ENCODE results near the gene HOXC10.

Gene HOXC10

DNA sequence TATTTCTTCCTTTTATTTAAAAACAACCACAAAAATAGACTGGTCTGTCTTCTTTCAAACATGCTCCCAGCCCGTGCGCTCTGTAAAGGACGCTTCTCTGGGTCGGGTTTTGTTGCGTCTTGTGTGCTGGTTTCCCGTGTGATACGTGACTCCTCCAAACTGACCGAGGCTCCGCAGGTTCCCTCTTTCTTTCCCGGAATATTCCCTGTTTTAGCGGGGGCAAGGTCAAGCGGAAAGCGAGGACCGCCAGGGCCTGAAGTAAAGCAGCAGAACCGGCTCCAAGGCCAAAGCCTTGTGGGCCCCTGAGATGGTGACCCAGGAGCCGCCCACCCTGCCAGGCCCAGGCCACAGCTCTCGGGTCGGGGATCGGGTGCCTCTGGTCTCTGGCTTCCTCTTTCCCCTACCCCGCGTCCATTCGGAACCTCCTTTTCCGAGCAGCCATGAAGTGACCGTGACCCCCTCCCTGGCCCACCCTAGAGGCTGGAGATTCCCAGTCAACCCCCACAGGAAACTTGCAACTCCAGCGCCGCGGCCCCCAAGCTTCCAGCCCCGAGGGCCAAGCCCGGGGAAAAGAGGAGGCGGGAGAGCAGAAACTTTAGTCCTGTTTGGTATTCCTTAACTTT lies 885 bp upstream of the HOXC10 start:
- Histone ChIP-seq H3K9ac (ENCODE audit: low read depth, low read length) (no peak overlapping the region), H3K27ac (ENCODE audit: low read length) (no peak overlapping the region), H3K36me3 (ENCODE audit: insufficient read depth, low read depth, low read length) (no peaks in the 10 kb centered on the region), H3K4me1 (ENCODE audit: insufficient read depth, low read length) (no peaks in the 10 kb centered on the region), H3K9me3 (ENCODE audit: insufficient read depth, low read depth, low read length) (peaks cover 15% of the 10 kb centered on the region; the same call in 1 of the 2 replicates), H3K27me3 (ENCODE audit: insufficient read depth, low read length) (peaks cover 100% of the 10 kb centered on the region), H3K4me3 (ENCODE audit: low read length) (no peak overlapping the region)

DNA sequence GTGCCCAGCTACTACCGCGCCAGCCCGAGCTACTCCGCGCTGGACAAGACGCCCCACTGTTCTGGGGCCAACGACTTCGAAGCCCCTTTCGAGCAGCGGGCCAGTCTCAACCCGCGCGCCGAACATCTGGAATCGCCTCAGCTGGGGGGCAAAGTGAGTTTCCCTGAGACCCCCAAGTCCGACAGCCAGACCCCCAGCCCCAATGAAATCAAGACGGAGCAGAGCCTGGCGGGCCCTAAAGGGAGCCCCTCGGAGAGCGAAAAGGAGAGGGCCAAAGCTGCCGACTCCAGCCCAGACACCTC lies 697 bp downstream of the HOXC10 start:
- Histone ChIP-seq H3K9ac (ENCODE audit: low read depth, low read length) (no peak overlapping the region), H3K4me3 (ENCODE audit: low read length) (no peak overlapping the region), H3K27me3 (ENCODE audit: insufficient read depth, low read length) (peaks cover 100% of the 10 kb centered on the region), H3K36me3 (ENCODE audit: insufficient read depth, low read depth, low read length) (no peaks in the 10 kb centered on the region), H3K27ac (ENCODE audit: low read length) (no peak overlapping the region), H3K9me3 (ENCODE audit: insufficient read depth, low read depth, low read length) (peaks cover 15% of the 10 kb centered on the region; the same call in 1 of the 2 replicates), H3K4me1 (ENCODE audit: insufficient read depth, low read length) (no peaks in the 10 kb centered on the region)

DNA sequence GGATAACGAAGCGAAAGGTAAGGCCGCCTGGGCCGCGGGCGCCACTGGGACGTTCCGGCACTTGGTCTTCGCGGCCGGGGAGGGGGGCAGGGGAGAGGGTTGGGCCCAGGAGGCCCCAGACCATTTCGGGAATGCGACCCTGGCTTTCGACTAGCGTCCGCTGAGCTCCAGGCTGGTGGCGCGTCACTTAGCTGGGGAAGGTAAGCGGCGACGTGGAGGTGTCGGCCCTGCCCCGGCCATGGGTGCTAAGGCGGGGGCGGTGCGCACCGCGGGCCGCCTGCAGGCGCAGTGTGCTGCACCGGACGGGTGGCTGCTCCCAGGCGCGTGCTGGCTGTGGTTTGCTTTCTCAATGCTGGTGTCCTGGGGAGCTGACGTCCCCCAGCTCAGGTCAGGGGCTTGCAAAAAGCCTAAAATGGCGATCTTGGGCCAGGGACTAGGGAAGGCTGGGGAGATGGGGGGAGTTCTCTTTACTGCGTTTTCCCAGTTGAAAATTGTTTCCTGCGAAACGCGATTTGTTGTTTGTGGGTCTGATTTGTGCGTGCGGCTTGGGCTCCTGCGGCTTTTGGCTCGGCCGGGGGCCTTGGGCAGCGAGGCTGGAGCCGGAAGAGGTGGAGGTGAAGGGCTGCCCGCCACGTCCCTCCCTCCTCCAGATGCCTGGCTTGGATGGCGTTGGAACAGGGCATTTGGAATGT lies 1.2 kb downstream of the HOXC10 start:
- H3K9ac ChIP-seq (ENCODE audit: low read depth, low read length), result no peak overlapping the region
- H3K9me3 ChIP-seq (ENCODE audit: insufficient read depth, low read depth, low read length), result peaks cover 15% of the 10 kb centered on the region; the same call in 1 of the 2 replicates
- no peaks in the 10 kb centered on the region for H3K36me3 ChIP-seq (ENCODE audit: insufficient read depth, low read depth, low read length)
- peaks cover 100% of the 10 kb centered on the region for H3K27me3 ChIP-seq (ENCODE audit: insufficient read depth, low read length)
- H3K4me3 ChIP-seq (ENCODE audit: low read length), result no peak overlapping the region
- no peak overlapping the region for H3K27ac ChIP-seq (ENCODE audit: low read length)
- no peaks in the 10 kb centered on the region for H3K4me1 ChIP-seq (ENCODE audit: insufficient read depth, low read length)

DNA sequence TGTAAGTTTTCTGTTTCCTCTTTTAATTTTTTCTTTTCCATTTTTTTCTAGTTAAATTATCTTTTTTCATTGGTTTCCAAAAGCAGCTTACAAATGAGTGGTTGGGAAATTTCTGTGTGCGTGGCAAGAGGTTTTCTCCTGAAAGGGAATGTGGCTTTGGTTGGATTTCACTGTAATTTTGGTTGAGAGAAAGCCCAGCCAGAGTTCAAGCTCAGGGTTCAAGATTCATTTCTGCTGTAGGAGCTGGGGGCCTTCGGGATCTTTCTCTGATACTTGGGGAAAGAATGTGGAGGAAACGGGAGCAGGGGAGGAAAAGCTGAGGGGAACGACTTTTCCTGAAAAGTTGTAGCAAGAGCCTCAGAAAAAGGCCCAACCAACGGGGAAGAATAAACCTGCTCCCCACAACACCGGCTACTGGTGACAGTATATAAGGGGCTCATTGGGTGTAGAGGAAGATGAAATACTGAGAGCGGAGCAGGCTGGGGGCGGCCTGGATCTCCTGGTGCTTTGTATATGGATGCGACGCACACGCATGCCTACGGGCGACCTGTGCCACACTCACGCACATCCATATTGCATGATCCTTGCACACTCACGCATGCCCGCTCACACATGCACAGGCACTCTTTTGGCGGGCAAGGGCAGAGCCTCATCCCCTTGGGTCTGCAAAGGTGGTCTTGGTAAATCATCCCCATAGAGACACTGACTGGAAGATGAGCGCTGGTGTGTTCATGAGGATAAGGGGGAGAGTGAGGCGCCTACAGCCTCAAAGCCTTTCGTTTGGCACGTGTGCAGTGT lies 1.9 kb downstream of the HOXC10 start:
- Histone ChIP-seq H3K4me3 (ENCODE audit: low read length) (no peak overlapping the region), H3K4me1 (ENCODE audit: insufficient read depth, low read length) (no peaks in the 10 kb centered on the region), H3K9me3 (ENCODE audit: insufficient read depth, low read depth, low read length) (peaks cover 15% of the 10 kb centered on the region; the same call in 1 of the 2 replicates), H3K27me3 (ENCODE audit: insufficient read depth, low read length) (peaks cover 100% of the 10 kb centered on the region), H3K27ac (ENCODE audit: low read length) (no peak overlapping the region), H3K9ac (ENCODE audit: low read depth, low read length) (no peak overlapping the region), H3K36me3 (ENCODE audit: insufficient read depth, low read depth, low read length) (no peaks in the 10 kb centered on the region)

DNA sequence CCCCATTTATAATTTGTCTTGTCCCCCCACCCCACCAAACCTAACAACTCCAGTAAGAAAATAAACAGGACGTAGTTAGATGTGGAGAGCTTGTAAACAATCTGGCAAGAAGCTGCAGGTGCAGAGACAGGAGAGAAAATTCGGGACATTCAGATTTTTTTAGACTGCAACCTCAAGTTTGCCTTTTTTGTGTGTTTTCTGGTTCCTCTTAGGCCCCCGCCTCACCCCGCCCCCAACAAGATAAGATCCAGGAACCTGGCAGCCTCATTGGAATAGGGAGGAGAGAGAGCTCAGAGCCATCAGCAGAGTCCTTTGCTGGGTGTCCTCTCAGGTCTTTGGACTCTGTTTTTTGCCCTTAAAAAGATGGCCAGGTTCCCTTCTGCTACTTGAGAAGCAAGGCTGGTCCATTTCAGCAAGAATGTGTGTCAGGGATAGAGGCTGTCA lies 2.9 kb downstream of the HOXC10 start:
- peaks cover 100% of the 10 kb centered on the region for H3K27me3 ChIP-seq (ENCODE audit: insufficient read depth, low read length)
- H3K4me1 ChIP-seq (ENCODE audit: insufficient read depth, low read length), result no peaks in the 10 kb centered on the region
- H3K36me3 ChIP-seq (ENCODE audit: insufficient read depth, low read depth, low read length), result no peaks in the 10 kb centered on the region
- no peak overlapping the region for H3K9ac ChIP-seq (ENCODE audit: low read depth, low read length)
- peaks cover 15% of the 10 kb centered on the region; the same call in 1 of the 2 replicates for H3K9me3 ChIP-seq (ENCODE audit: insufficient read depth, low read depth, low read length)
- no peak overlapping the region for H3K4me3 ChIP-seq (ENCODE audit: low read length)
- no peak overlapping the region for H3K27ac ChIP-seq (ENCODE audit: low read length)

DNA sequence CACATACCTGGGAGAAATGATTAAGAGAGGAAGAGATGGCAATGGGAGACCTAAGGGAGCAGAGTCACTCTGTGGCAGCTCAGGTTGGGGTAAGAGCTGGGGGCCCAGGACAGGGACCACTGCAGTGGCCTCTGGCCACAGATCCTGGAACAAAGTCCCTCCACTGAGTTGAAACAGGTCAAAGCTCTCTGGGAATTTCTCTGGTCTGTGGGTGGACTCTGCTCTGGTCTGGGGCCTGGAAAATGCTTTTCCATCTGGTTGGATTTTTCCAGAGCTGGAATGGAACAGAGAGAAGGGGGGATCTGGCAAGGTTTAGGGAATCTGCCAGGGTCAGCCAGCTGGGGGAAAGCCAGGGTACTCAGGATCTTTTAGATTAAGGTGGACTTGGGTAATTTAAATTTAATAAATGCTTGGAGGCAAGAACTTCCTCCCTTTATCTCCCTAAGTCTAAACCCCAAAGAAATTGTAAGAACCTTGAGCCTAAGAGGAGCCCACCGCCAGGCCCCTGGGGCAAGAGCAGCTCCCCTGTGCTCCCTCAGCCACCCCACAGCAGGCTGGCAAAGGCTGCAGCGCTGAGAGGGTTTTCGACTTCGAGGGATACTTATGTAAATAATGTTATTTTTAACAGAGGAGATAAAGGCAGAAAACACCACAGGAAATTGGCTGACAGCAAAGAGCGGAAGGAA lies 3.7 kb downstream of the HOXC10 start:
- no peaks in the 10 kb centered on the region for H3K36me3 ChIP-seq (ENCODE audit: insufficient read depth, low read depth, low read length)
- no peaks in the 10 kb centered on the region for H3K4me1 ChIP-seq (ENCODE audit: insufficient read depth, low read length)
- no peak overlapping the region for H3K9ac ChIP-seq (ENCODE audit: low read depth, low read length)
- H3K27me3 ChIP-seq (ENCODE audit: insufficient read depth, low read length), result peaks cover 100% of the 10 kb centered on the region
- H3K4me3 ChIP-seq (ENCODE audit: low read length), result no peak overlapping the region
- no peak overlapping the region for H3K27ac ChIP-seq (ENCODE audit: low read length)
- peaks cover 12% of the 10 kb centered on the region; the same call in 1 of the 2 replicates for H3K9me3 ChIP-seq (ENCODE audit: insufficient read depth, low read depth, low read length)

DNA sequence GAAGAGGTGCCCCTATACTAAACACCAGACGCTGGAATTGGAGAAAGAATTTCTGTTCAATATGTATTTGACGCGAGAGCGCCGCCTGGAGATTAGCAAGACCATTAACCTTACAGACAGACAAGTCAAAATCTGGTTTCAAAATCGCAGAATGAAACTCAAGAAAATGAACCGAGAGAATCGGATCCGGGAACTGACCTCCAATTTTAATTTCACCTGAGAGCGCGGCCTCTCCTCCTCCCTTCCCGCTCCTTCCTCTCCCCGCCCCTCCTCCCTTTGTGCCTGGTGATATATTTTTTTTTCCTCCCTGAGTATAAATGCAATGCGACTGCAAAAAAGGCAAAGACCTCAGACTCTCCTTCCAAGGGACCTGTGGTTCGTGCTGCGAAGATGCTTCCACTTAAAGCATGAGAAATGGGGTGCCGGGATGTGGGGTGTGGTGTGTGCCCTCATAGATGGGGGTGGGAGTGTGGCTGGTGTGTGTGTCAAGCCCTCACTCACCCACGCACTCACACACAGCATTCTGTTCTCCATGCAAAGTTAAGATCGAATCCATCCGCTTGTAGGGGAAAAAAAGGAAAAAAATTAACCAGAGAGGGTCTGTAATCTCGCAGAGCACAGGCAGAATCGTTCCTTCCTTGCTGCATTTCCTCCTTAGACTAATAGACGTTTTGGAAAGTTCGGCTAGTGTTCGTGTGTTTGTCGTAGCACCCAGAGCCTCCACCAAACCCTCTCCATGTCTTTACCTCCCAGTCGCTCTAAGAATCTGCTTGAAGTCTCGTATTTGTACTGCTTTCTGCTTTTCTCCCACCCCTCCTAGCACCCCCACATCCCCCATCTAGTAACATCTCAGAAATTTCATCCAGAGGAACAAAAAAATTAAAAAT lies 4.5 kb downstream of the HOXC10 start:
- no peaks in the 10 kb centered on the region for H3K4me1 ChIP-seq (ENCODE audit: insufficient read depth, low read length)
- peaks cover 12% of the 10 kb centered on the region; the same call in 1 of the 2 replicates for H3K9me3 ChIP-seq (ENCODE audit: insufficient read depth, low read depth, low read length)
- no peak overlapping the region for H3K9ac ChIP-seq (ENCODE audit: low read depth, low read length)
- H3K27me3 ChIP-seq (ENCODE audit: insufficient read depth, low read length), result peaks cover 100% of the 10 kb centered on the region
- H3K36me3 ChIP-seq (ENCODE audit: insufficient read depth, low read depth, low read length), result no peaks in the 10 kb centered on the region
- H3K4me3 ChIP-seq (ENCODE audit: low read length), result no peak overlapping the region
- no peak overlapping the region for H3K27ac ChIP-seq (ENCODE audit: low read length)

DNA sequence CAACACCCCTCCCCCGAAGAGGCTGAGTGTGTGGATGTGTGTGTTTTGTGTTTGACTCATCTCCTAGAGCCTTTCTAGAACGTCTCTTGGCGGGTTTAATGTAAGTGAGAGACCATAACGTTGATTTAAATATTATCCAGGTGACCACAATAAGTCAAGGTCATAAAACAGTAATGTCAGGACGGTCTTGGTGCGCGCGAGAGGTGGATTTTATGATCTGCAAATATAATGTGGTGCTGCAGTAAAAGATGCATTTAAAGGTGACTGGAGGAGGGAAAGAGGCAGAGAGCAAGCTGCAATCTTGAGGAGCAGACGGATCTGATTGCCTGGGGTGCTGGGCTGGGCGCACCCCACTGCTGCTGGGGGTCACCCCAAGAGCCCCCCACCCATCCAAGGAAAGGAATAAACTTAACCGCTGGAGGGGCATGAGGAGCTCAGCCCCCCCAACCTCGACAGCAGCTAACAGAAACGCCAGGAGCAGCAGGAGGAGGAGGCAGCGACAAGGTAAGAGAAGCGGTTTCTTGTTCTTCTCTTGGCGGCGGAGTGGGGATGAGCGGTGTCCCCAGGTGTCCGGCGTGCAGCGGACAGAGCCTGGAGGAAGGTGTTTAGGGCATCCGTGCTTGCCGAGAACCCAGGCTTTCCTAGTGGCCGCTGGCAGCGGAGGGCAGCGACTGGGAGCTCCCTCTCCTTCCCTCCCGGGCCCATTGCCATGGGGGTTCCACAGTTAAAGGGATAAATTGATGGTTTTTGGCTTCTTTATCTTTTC lies 5.5 kb downstream of the HOXC10 start:
- H3K9ac ChIP-seq (ENCODE audit: low read depth, low read length), result no peak overlapping the region
- H3K27me3 ChIP-seq (ENCODE audit: insufficient read depth, low read length), result peaks cover 100% of the 10 kb centered on the region
- no peak overlapping the region for H3K4me3 ChIP-seq (ENCODE audit: low read length)
- H3K27ac ChIP-seq (ENCODE audit: low read length), result no peak overlapping the region
- no peaks in the 10 kb centered on the region for H3K4me1 ChIP-seq (ENCODE audit: insufficient read depth, low read length)
- H3K9me3 ChIP-seq (ENCODE audit: insufficient read depth, low read depth, low read length), result peaks cover 6% of the 10 kb centered on the region; the same call in 1 of the 2 replicates
- H3K36me3 ChIP-seq (ENCODE audit: insufficient read depth, low read depth, low read length), result no peaks in the 10 kb centered on the region

DNA sequence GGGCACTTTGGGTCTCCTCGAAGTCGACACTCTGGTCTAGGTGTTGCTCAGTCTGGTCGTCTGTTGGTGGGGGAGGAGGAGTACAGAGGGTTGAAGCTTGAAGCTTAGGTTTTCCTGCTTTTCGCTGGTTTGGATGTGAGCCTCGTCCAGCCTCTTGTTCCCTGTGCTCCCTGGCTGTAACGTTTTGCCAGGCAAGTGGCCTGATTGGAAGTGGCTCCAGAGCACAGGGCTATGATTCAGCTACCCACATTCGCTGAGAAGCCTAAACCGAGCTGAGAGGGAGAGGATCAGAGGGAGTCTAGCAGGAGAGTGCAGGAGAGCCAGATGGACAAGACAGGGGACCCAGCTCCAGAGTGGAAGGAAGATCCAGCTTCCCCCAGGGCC lies 6.1 kb downstream of the HOXC10 start:
- peaks cover under 1% of the 10 kb centered on the region; the same call in 1 of the 2 replicates for H3K4me1 ChIP-seq (ENCODE audit: insufficient read depth, low read length)
- H3K27ac ChIP-seq (ENCODE audit: low read length), result no peak overlapping the region
- no peak overlapping the region for H3K9ac ChIP-seq (ENCODE audit: low read depth, low read length)
- H3K9me3 ChIP-seq (ENCODE audit: insufficient read depth, low read depth, low read length), result peaks cover 5% of the 10 kb centered on the region; the same call in 1 of the 2 replicates
- no peaks in the 10 kb centered on the region for H3K36me3 ChIP-seq (ENCODE audit: insufficient read depth, low read depth, low read length)
- peaks cover 100% of the 10 kb centered on the region for H3K27me3 ChIP-seq (ENCODE audit: insufficient read depth, low read length)
- no peak overlapping the region for H3K4me3 ChIP-seq (ENCODE audit: low read length)

DNA sequence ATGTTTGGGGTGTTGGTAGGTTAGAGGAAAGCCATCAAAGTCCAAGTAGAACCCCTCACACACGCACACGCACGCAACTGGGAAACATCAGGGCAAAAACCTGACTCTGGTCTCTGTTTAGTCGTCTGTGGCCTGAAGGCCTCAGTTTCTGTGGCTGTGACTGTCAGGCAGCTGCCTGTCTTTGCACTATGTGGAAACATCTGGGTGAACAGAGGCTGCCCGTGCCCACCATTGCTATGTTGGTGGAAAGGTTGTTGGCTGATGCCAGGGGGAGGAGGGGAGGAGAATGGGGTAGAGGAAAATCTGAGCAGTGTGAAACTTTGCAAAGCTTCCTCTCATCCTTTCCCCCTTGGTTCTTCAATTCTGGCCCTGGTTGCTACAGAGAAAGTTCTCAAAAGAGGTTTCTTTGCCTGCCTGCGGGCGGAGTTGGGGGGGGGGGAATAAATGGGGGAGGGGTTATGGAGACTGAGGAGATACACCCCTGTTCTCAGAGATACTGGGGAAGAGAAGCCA lies 7.5 kb downstream of the HOXC10 start:
- Histone ChIP-seq H3K9me3 (ENCODE audit: insufficient read depth, low read depth, low read length) (peaks cover 14% of the 10 kb centered on the region; the same call in 1 of the 2 replicates), H3K27ac (ENCODE audit: low read length) (no peak overlapping the region), H3K36me3 (ENCODE audit: insufficient read depth, low read depth, low read length) (no peaks in the 10 kb centered on the region), H3K9ac (ENCODE audit: low read depth, low read length) (no peak overlapping the region), H3K4me3 (ENCODE audit: low read length) (no peak overlapping the region), H3K4me1 (ENCODE audit: insufficient read depth, low read length) (peaks cover 2% of the 10 kb centered on the region; the same call in 1 of the 2 replicates), H3K27me3 (ENCODE audit: insufficient read depth, low read length) (peaks cover 100% of the 10 kb centered on the region)

Measured in iPS-20b (cell line).